Liver (tissue), 9 donors: ENCODE data around the gene CAMSAP2. TPM values are rescaled to one million over a fixed set of nuclear protein-coding genes. Genes with fewer than 3 reads are reported as not detected.

ENCODE experiments used
- DNase-seq: peaks from one replicate; pipeline ENCODE4 v3.0.0-alpha.2; 2017; ENCODE audit warnings: low spot score
- H3K27ac ChIP-seq, 2 donors: one replicate each; pipeline ENCODE4 v1.7.0; 2013; ENCODE audit warnings: inconsistent platforms in 2 of 2, low read length in 2 of 2, control low read depth in 1 of 2, low read depth in 1 of 2, mild to moderate bottlenecking in 1 of 2
- H3K27me3 ChIP-seq, 4 donors: one replicate each; pipeline versions ENCODE4 v1.6.1 to v1.7.0; 2013; ENCODE audit warnings: low read length in 3 of 4, inconsistent platforms in 1 of 4, mild to moderate bottlenecking in 1 of 4, moderate library complexity in 1 of 4; ENCODE audit not compliant: control insufficient read depth in 4 of 4, insufficient read depth in 4 of 4
- H3K36me3 ChIP-seq, 4 donors: one replicate each; pipeline versions ENCODE4 v1.6.1 to v1.7.0; 2013; ENCODE audit warnings: low read length in 3 of 4, mild to moderate bottlenecking in 3 of 4, low read depth in 1 of 4, moderate library complexity in 1 of 4; ENCODE audit not compliant: control insufficient read depth in 4 of 4, insufficient read depth in 3 of 4
- H3K4me1 ChIP-seq, 4 donors: one replicate each; pipeline versions ENCODE4 v1.6.1 to v1.7.0; 2013; ENCODE audit warnings: low read length in 3 of 4, mild to moderate bottlenecking in 3 of 4, moderate library complexity in 1 of 4; ENCODE audit not compliant: control insufficient read depth in 4 of 4, insufficient read depth in 4 of 4
- H3K4me3 ChIP-seq, 3 donors: one replicate each; pipeline versions ENCODE4 v1.6.1 to v1.7.0; 2013; ENCODE audit warnings: low read length in 3 of 3, control low read depth in 1 of 3, low read depth in 1 of 3, mild to moderate bottlenecking in 1 of 3
- H3K9ac ChIP-seq, 2 donors: one replicate each; pipeline ENCODE4 v1.7.0; 2013; ENCODE audit warnings: low read length in 2 of 2, mild to moderate bottlenecking in 2 of 2, moderate library complexity in 2 of 2, control low read depth in 1 of 2, low read depth in 1 of 2
- H3K9me3 ChIP-seq, 4 donors: one replicate each; pipeline versions ENCODE4 v1.6.1 to v1.7.0; 2013; ENCODE audit warnings: low read length in 3 of 4; ENCODE audit not compliant: control insufficient read depth in 4 of 4
- EGR1 ChIP-seq, 2 donors: IDR thresholded peaks; 2 replicates each; pipeline ENCODE4 v1.6.1; 2016 to 2018; ENCODE audit warnings: antibody characterized with exemption in 2 of 2, low read depth in 2 of 2
- FOXA1 ChIP-seq: IDR thresholded peaks from 2 replicates; pipeline ENCODE4 v1.6.1; 2016; ENCODE audit warnings: antibody characterized with exemption
- FOXA2 ChIP-seq: IDR thresholded peaks from 2 replicates; pipeline ENCODE4 v1.6.1; 2016; ENCODE audit warnings: antibody characterized with exemption
- GABPA ChIP-seq, 2 donors: IDR thresholded peaks in 1 of 2; conservative IDR thresholded peaks in 1 of 2; 2 replicates each; pipeline ENCODE4 v1.6.1; 2016; ENCODE audit warnings: antibody characterized with exemption in 2 of 2, mild to moderate bottlenecking in 1 of 2, moderate library complexity in 1 of 2
- HNF4G ChIP-seq: IDR thresholded peaks from 2 replicates; pipeline ENCODE4 v1.6.1; 2016; ENCODE audit warnings: antibody characterized with exemption
- JUND ChIP-seq, 2 donors: IDR thresholded peaks; 2 replicates each; pipeline ENCODE4 v1.6.1; 2016; ENCODE audit warnings: antibody characterized with exemption in 2 of 2
- NR2F2 ChIP-seq: IDR thresholded peaks from 2 replicates; pipeline ENCODE4 v1.6.1; 2016; ENCODE audit warnings: antibody characterized with exemption
- RXRA ChIP-seq, 2 donors: IDR thresholded peaks; 2 replicates each; pipeline ENCODE4 v1.6.1; 2017 to 2018; ENCODE audit warnings: antibody characterized with exemption in 2 of 2, mild to moderate bottlenecking in 1 of 2
- SP1 ChIP-seq: IDR thresholded peaks from 2 replicates; pipeline ENCODE4 v1.6.1; 2018; ENCODE audit warnings: antibody characterized with exemption, mild to moderate bottlenecking
- TAF1 ChIP-seq: conservative IDR thresholded peaks from 2 replicates; pipeline ENCODE4 v1.6.1; 2016; ENCODE audit warnings: antibody characterized with exemption, mild to moderate bottlenecking
- WGBS: extraction: QIAGEN DNeasy Blood & Tissue Kit; methylation state at CpG from one replicate; pipeline ENCODE4 v1.1.7; 2013; 5-methylcytosine and 5-hydroxymethylcytosine counted together
- polyA plus RNA-seq, 2 donors: library from polyadenylated mRNA; stranded (reverse) in 1 of 2; unstranded in 1 of 2; fragments of 200-250 nt in 1 of 2; fragments of >200 nt in 1 of 2; fragmentation: Nextera tagmentation in 1 of 2; extraction: Ambion mirVana in 1 of 2; gene quantifications; one replicate each; pipeline versions ENCODE4 v1.2.1 to v1.2.3, GENCODE V29; 2013 to 2015
- total RNA-seq, 2 donors: library from RNA; depleted of rRNA; stranded (reverse); fragments of >200 nt; gene quantifications; one replicate each; pipeline ENCODE4 v1.2.3, GENCODE V29; 2014
- TF ChIP-seq, protein P1 (sequence below): fragments of 150-350 bp; IDR thresholded peaks from 2 replicates; pipeline ENCODE4 v1.5.1; 2017; ENCODE audit warnings: improper control_type of control experiment, low read depth, low read length; ENCODE audit not compliant: missing input control
- TF ChIP-seq, protein P2 (sequence below): IDR thresholded peaks from 2 replicates; pipeline ENCODE4 v1.6.1; 2016; ENCODE audit warnings: antibody characterized with exemption, mild to moderate bottlenecking
- TF ChIP-seq, protein P3 (sequence below): IDR thresholded peaks from 2 replicates; pipeline ENCODE4 v1.6.1; 2016; ENCODE audit warnings: antibody characterized with exemption
- TF ChIP-seq, protein P4 (sequence below): IDR thresholded peaks from 2 replicates; pipeline ENCODE4 v1.6.1; 2016; ENCODE audit warnings: antibody characterized with exemption
- donor health status: healthy.
- donor health status: healthy.
- donor health status: healthy.
- donor health status: healthy.
- donor health status: healthy.

The CAMSAP2 gene
- total and polyA plus RNA-seq, 4 donors = 1.9 to 8.6 (median 3.5) TPM

DNA sequence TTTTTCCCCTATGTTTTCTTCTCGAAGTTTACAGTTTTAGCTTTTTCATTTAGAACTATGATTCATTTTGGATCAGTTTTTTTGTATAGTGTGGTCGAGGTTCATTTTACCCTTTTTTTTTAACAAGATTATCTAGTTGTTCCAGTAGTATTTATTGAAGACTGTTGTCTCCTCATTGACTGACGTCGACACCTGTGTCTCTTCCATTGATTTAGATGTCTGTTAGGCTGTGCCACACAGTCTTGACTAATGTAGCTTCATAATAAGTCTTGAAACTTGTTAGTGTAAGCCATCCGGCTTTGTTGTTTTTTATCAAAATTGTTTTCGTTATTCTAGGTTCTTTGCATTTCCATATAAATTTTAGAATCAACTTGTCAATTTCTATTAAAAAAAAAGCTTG is 45.2 kb downstream of the CAMSAP2 start:
- no peaks in the 10 kb centered on the region for H3K4me1 ChIP-seq
- no peak overlapping the region for H3K27ac ChIP-seq
- no peak overlapping the region for H3K4me3 ChIP-seq
- TF ChIP-seq SP1 (no peak), RXRA (IDR thresholded peaks at IDR 0.05) (no peak), EGR1 (IDR thresholded peaks at IDR 0.05; ENCODE audit: low read depth in 2 of 2) (no peak), FOXA2 (no peak), FOXA1 (no peak), NR2F2 (no peak)
- TF ChIP-seq, protein P1, sequence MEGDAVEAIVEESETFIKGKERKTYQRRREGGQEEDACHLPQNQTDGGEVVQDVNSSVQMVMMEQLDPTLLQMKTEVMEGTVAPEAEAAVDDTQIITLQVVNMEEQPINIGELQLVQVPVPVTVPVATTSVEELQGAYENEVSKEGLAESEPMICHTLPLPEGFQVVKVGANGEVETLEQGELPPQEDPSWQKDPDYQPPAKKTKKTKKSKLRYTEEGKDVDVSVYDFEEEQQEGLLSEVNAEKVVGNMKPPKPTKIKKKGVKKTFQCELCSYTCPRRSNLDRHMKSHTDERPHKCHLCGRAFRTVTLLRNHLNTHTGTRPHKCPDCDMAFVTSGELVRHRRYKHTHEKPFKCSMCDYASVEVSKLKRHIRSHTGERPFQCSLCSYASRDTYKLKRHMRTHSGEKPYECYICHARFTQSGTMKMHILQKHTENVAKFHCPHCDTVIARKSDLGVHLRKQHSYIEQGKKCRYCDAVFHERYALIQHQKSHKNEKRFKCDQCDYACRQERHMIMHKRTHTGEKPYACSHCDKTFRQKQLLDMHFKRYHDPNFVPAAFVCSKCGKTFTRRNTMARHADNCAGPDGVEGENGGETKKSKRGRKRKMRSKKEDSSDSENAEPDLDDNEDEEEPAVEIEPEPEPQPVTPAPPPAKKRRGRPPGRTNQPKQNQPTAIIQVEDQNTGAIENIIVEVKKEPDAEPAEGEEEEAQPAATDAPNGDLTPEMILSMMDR = no peak
- TF ChIP-seq, protein P2, sequence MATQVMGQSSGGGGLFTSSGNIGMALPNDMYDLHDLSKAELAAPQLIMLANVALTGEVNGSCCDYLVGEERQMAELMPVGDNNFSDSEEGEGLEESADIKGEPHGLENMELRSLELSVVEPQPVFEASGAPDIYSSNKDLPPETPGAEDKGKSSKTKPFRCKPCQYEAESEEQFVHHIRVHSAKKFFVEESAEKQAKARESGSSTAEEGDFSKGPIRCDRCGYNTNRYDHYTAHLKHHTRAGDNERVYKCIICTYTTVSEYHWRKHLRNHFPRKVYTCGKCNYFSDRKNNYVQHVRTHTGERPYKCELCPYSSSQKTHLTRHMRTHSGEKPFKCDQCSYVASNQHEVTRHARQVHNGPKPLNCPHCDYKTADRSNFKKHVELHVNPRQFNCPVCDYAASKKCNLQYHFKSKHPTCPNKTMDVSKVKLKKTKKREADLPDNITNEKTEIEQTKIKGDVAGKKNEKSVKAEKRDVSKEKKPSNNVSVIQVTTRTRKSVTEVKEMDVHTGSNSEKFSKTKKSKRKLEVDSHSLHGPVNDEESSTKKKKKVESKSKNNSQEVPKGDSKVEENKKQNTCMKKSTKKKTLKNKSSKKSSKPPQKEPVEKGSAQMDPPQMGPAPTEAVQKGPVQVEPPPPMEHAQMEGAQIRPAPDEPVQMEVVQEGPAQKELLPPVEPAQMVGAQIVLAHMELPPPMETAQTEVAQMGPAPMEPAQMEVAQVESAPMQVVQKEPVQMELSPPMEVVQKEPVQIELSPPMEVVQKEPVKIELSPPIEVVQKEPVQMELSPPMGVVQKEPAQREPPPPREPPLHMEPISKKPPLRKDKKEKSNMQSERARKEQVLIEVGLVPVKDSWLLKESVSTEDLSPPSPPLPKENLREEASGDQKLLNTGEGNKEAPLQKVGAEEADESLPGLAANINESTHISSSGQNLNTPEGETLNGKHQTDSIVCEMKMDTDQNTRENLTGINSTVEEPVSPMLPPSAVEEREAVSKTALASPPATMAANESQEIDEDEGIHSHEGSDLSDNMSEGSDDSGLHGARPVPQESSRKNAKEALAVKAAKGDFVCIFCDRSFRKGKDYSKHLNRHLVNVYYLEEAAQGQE = no peak
- TF ChIP-seq, protein P3, sequence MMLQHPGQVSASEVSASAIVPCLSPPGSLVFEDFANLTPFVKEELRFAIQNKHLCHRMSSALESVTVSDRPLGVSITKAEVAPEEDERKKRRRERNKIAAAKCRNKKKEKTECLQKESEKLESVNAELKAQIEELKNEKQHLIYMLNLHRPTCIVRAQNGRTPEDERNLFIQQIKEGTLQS = no peak
- H3K36me3 ChIP-seq = peaks cover 0 to 5% (median 2%) of the 10 kb centered on the region in 4 donors
- H3K9me3 ChIP-seq = peaks cover 0 to 4% (median 0%) of the 10 kb centered on the region in 4 donors
- DNase-seq = no peak
- WGBS = 95% methylated on average over 6 of the region's 6 CpGs
- no peak overlapping the region for H3K9ac ChIP-seq
- H3K27me3 ChIP-seq = no peaks in the 10 kb centered on the region

DNA sequence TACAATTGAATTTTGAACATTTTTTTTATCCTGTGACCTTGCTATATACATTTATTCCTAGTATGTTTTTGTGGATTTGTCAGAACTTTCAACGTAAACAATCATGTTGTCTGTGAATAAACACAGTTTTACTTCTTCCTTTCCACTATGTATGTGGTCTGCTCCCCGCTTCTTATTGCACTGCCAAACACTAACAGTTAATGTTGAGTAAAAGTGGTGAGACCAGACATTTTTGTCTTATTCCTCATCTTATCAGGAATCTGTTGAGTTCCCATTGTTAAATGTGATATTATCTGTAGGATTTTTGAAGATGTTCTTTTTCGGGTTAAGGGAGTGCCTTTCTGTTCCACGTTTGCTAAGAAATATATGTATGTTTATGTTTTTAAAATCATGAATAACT is 45.9 kb downstream of the CAMSAP2 start:
- Histone ChIP-seq H3K9me3 (peaks cover 0 to 4% (median 0%) of the 10 kb centered on the region in 4 donors), H3K36me3 (peaks cover 0 to 5% (median 2%) of the 10 kb centered on the region in 4 donors), H3K4me3 (no peak overlapping the region), H3K27ac (no peak overlapping the region), H3K4me1 (no peaks in the 10 kb centered on the region), H3K9ac (no peak overlapping the region), H3K27me3 (no peaks in the 10 kb centered on the region)
- 97% methylated on average over 4 of the region's 4 CpGs for WGBS
- TF ChIP-seq TAF1 = no peak
- no peak for TF ChIP-seq JUND (IDR thresholded peaks at IDR 0.05)
- no peak for TF ChIP-seq RXRA (IDR thresholded peaks at IDR 0.05)
- TF ChIP-seq, protein P4, sequence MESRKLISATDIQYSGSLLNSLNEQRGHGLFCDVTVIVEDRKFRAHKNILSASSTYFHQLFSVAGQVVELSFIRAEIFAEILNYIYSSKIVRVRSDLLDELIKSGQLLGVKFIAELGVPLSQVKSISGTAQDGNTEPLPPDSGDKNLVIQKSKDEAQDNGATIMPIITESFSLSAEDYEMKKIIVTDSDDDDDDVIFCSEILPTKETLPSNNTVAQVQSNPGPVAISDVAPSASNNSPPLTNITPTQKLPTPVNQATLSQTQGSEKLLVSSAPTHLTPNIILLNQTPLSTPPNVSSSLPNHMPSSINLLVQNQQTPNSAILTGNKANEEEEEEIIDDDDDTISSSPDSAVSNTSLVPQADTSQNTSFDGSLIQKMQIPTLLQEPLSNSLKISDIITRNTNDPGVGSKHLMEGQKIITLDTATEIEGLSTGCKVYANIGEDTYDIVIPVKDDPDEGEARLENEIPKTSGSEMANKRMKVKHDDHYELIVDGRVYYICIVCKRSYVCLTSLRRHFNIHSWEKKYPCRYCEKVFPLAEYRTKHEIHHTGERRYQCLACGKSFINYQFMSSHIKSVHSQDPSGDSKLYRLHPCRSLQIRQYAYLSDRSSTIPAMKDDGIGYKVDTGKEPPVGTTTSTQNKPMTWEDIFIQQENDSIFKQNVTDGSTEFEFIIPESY = no peak
- no peak for TF ChIP-seq HNF4G
- no peak for TF ChIP-seq GABPA (IDR thresholded peaks at IDR 0.05 in 1 of 2, conservative IDR thresholded peaks at IDR 0.05 in 1 of 2)
- no peak for DNase-seq
